Glutamatergic neuron (in vitro differentiated cells): Measurements from ENCODE around the gene IGSF6. TPM values are rescaled to one million over a fixed set of nuclear protein-coding genes. Genes with fewer than 3 reads are reported as not detected.
"Not testable (repeated sequence)": the region's sequence is repeated elsewhere in the genome, so short reads cannot be mapped to it uniquely, and the experiment has no call there.

Experiments
- DNase-seq: peaks from one replicate; pipeline ENCODE4 v3.0.0; 2022
- H3K27ac Mint-ChIP-seq: one replicate; pipeline ENCODE4 v1.8.0; 2020; ENCODE audit warnings: mild to moderate bottlenecking, mixed read lengths, inconsistent platforms; ENCODE audit not compliant: unreplicated experiment
- H3K27me3 Mint-ChIP-seq: one replicate; pipeline ENCODE4 v1.8.0; 2020; ENCODE audit warnings: mild to moderate bottlenecking, moderate library complexity, mixed read lengths, inconsistent platforms; ENCODE audit not compliant: unreplicated experiment
- H3K36me3 Mint-ChIP-seq: one replicate; pipeline ENCODE4 v1.8.0; 2020; ENCODE audit warnings: mild to moderate bottlenecking, mixed read lengths, inconsistent platforms; ENCODE audit not compliant: unreplicated experiment
- H3K4me1 Mint-ChIP-seq: one replicate; pipeline ENCODE4 v1.8.0; 2020; ENCODE audit warnings: mild to moderate bottlenecking, low read depth, mixed read lengths, inconsistent platforms; ENCODE audit not compliant: unreplicated experiment
- H3K4me3 Mint-ChIP-seq: one replicate; pipeline ENCODE4 v1.8.0; 2020; ENCODE audit warnings: mild to moderate bottlenecking, mixed read lengths, inconsistent platforms; ENCODE audit not compliant: unreplicated experiment
- H3K9me3 Mint-ChIP-seq: one replicate; pipeline ENCODE4 v1.8.0; 2020; ENCODE audit warnings: mild to moderate bottlenecking, moderate library complexity, mixed read lengths, inconsistent platforms; ENCODE audit not compliant: unreplicated experiment
- CTCF ChIP-seq: fragments of 200-600 bp; sonication (generic); IDR thresholded peaks from one replicate; pipeline ENCODE4 v1.5.0; 2021; ENCODE audit not compliant: partially characterized antibody, unreplicated experiment
- total RNA-seq: library from RNA; stranded (reverse); fragmentation: NEBNext Ultra II Directional; extraction: Animal tissue kit (Norgen Biotek cat#: 25700); gene quantifications from one replicate; pipeline ENCODE4 v1.2.1, GENCODE V29; 2021; ENCODE audit not compliant: unreplicated experiment

The IGSF6 gene
- total RNA-seq, 1 donor from 2014 or later: not detected

- Mint-ChIP-seq H3K27me3 (no peaks in the 10 kb centered on the region), H3K9me3 (no peaks in the 10 kb centered on the region), H3K27ac (no peak overlapping the region), H3K4me1 (peaks cover 2% of the 10 kb centered on the region), H3K4me3 (no peak overlapping the region), H3K36me3 (no peaks in the 10 kb centered on the region)
- DNase-seq: no peak
- no peak for TF ChIP-seq CTCF
Measured at GRCh38 chr16:21641916-21642315, 10.5 kb downstream of the IGSF6 start.

GRCh38 chr16:21639493-21639892 lies 12.9 kb downstream of the IGSF6 start:
- Mint-ChIP-seq H3K4me3 (no peak overlapping the region), H3K27me3 (no peaks in the 10 kb centered on the region), H3K4me1 (peaks cover 3% of the 10 kb centered on the region), H3K27ac (no peak overlapping the region), H3K9me3 (no peaks in the 10 kb centered on the region), H3K36me3 (no peaks in the 10 kb centered on the region)
- no peak for DNase-seq
- no peak for TF ChIP-seq CTCF

- Mint-ChIP-seq H3K27ac (no peak overlapping the region), H3K36me3 (no peaks in the 10 kb centered on the region), H3K4me3 (no peak overlapping the region), H3K4me1 (peaks cover 3% of the 10 kb centered on the region), H3K27me3 (no peaks in the 10 kb centered on the region), H3K9me3 (no peaks in the 10 kb centered on the region)
- TF ChIP-seq CTCF: no peak
- no peak for DNase-seq
Measured at GRCh38 chr16:21638573-21638975, 13.8 kb downstream of the IGSF6 start.

GRCh38 chr16:21637032-21637968 lies 15.1 kb downstream of the IGSF6 start:
- Mint-ChIP-seq H3K27ac (no peak overlapping the region), H3K36me3 (no peaks in the 10 kb centered on the region), H3K9me3 (no peaks in the 10 kb centered on the region), H3K4me1 (peaks cover 3% of the 10 kb centered on the region), H3K27me3 (no peaks in the 10 kb centered on the region), H3K4me3 (no peak overlapping the region)
- TF ChIP-seq CTCF: no peak
- DNase-seq: no peak

- not testable (repeated sequence) for H3K27ac Mint-ChIP-seq, H3K4me3 Mint-ChIP-seq, H3K36me3 Mint-ChIP-seq, DNase-seq, H3K4me1 Mint-ChIP-seq, H3K9me3 Mint-ChIP-seq, H3K27me3 Mint-ChIP-seq
Measured at GRCh38 chr16:21635694-21636093, 16.7 kb downstream of the IGSF6 start.
